T1000 (cell line): Measurements from ENCODE around the gene SVIP.

Experiments used
- DNase-seq: peaks from one replicate; lab custom pipeline; 2025; ENCODE audit warnings: mixed read lengths; lab: John Stamatoyannopoulos, UW

SVIP gene

GRCh38 chr11:22829231-22830081 lies at the start of gene SVIP:
TSS of gene SVIP (minus strand) at chr11:22829801. CDS start at chr11:22829748, 53 bp downstream.
- peak; percentile 82 for DNase-seq

GRCh38 chr11:22878604-22879003 lies 49.0 kb upstream of the SVIP start:
- no peak for DNase-seq

DNA sequence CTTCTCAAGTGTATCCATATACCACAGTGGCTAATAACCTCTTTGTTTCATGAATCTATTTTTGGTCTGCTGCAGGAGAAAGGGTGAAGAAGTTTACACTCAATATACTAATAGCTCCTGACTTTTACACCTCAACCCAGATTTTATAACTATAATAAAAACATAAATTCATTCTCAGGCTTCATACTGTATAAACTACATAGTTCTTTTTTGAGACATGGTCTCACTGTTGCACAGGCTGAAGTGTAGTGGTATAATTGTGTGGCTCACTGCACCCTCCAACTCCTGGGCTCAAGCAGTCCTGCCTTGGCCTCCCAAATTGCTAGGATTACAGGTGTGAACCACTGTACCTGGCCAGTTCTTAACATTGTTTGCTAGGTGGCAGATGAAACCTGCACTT lies 48.4 kb upstream of the SVIP start:
- DNase-seq: peak; percentile 1

GRCh38 chr11:22875869-22876473 lies 46.4 kb upstream of the SVIP start:
- DNase-seq: peak; percentile 35

DNA sequence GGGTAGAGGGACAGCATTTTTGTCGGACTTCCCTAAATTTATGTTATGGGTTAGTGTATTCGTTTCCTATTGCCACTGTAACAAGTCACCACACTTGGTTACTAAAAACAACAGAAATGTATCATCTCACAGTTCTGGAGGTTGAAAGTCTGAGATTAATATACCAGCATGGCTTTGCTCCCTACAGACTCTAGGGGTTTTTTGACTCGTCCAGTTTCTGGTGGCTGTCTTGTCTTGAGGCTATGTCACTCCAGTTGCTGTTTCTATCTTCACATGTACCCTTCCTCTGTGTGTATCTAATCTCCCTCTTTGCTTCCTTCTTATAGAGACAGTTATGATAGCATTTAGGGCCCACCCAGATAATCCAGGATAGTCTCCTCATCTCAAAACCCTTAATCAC lies 39.7 kb upstream of the SVIP start:
- no peak for DNase-seq

GRCh38 chr11:22860241-22860640 lies 30.6 kb upstream of the SVIP start, which contains the start of gene CCDC179:
TSS of gene CCDC179 (minus strand) at chr11:22860474. CDS start at chr11:22860421, 53 bp downstream.
- DNase-seq: no peak

GRCh38 chr11:22859756-22860155 lies 30.2 kb upstream of the SVIP start:
- DNase-seq: no peak

DNA sequence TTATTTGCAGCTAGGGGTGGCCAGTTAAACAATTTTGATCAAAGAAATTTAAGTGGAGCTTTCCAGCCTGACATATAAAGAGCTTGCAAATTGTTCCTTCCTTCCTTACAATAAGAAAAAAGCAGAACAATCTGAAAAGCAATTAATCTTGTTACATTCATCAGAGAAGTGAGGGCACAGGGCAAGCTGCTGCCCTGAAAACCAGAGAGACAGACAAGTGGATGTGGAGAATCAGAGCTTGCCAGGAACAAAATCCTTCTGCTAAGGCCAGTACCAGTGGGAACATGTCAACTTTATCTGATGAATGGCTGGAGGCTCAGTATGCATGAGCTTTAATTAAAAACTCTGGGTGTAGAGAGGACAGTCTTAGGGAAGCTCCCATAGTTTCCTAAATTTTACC lies 21.9 kb upstream of the SVIP start:
- no peak for DNase-seq

- DNase-seq: no peak
These were observed 17.1 kb upstream of the SVIP start for GRCh38 chr11:22846726-22847125.

DNA sequence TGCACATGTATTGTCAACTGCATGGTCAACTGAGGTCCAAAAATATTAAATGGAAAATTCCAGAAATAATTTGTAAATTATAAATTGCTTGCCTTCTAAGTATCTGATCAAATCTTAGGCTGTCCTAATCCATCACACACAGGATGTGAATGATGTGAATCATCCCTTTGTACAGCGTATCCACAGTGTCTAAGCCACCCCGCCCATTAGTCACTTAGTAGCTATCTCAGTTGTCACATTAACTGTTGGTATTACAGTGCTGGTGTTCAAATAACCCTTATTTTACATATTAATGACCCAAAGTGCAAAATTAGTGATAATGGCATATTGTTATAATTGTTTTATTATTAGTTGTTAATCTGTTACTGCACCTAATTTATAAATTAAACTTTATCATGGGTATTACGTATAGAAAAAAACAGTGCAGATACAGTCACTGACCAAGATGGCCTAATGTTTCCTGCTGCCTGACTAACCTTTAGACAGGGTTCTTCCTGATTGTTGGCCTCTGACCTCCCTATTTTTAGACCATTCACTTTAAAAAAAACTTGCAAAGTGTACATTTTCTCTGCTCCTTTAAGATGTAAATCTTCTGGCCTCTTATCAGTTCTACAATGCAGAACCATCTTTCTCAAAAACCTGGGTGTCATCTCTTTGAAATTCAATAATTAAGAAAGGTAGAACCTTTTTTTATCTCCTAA lies 2.9 kb upstream of the SVIP start:
- DNase-seq: no peak

- DNase-seq: no peak
These were observed 447 bp upstream of the SVIP start for GRCh38 chr11:22830082-22830414.

DNA sequence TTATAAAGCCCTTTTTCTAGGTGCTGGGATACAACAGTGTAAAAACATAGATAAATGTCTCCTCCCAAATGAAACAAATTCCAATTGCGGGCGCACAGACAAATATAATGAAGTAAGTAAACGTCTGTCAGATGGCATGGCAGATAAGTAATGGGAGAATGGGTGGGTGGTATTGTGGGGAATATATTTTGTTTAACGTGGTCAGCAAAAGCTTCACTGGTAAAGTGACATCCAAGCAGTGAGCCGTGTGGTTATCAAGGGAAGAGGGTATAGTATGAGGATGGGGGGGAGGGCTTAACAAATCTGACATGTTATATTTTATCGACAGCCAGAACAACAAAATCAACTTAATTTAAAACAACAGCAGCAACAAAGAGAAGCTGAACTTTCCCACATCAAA lies 1.2 kb downstream of the SVIP start:
- DNase-seq: no peak

DNA sequence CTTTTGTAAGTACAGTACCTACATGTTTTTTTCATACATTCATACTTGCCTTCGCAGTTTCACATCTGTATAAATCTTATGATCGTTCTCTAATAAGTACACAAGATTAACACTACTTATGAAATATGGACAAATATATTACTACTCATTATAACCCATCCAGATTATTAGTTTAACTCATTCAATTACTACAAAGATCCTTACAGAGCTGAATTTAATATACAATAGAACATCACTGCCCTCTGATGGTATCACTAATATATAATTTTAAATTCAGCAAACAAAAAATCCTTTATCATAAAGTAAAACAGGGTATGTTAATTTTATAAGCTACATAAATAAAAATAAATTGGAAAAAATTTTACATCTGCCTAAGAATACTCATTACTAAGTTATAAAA lies 7.4 kb downstream of the SVIP start:
- no peak for DNase-seq

GRCh38 chr11:22809893-22810292 lies 19.7 kb downstream of the SVIP start:
- DNase-seq: no peak

GRCh38 chr11:22808571-22809197 lies 20.9 kb downstream of the SVIP start:
- DNase-seq: no peak

DNA sequence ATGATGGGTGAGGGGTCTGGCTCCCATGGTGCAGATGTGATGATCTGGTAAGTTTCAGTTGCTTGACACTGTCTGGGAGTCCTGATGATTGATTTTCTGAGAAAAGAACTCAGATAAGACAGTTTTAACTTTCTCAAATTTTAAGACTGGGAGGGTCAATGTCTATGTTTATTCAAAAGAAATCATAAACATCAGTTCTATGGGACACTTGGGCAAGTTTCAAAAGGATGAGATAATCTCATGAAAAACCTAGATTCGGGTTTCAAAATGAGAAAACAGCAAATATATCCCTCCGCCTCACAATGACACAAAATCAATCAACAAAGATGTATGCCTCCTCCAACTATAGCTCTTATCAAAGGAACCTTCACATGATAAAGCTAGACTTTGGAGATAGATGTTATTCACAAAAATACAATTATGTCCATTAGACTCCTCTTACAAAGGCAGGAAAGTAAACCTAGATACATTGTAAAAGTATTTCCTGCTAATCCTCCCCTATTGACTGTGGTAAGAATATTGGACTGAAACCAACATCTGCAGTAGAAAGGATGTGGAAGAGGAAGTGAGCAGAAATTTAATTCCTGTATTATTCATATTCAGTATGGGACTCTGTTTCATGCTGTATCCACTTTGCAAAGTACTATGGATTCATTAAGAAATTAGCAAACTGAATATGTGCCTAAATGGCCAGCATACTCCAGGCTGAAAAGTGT lies 21.6 kb downstream of the SVIP start:
- DNase-seq: no peak

DNA sequence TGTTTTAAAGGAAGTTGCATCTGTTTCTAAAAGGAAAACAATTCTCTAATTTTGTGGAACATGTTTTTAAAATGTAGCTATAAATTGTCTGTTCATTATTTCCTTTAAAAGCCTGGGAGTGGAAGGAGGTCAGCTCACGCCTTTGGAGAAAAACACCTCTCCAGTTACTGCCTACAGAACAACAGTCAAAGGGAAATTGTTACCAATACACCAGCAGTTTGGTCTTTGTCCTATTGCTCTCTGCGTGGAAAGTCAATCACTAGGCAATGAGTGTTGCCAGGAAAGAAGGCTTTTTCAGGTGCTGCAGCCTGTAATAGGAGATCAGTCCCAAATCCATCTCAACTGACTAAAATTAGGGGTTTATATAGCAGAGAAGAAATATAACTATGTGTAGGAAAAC lies 22.2 kb downstream of the SVIP start:
- no peak for DNase-seq

GRCh38 chr11:22802861-22803260 lies 26.7 kb downstream of the SVIP start:
- no peak for DNase-seq

DNA sequence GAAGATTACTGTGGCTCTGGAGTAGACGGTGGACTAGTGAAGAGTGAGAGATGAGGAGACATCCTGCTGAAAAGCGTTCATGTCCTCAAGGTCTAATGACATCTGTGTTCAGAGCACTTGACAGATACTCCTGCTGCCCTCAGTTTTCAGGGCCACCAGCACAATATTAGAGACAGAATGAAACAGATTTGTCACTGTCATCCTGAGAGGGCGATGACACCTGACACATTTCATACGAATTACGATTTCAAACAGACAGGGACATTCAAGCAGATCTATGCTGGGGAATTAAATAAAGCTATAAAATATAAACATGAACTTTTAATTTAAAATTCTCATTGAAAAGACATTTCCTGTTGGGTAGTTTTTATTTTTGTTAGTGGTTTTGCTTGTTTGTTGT lies 29.1 kb downstream of the SVIP start:
- DNase-seq: no peak

- DNase-seq: no peak
These were observed 30.7 kb downstream of the SVIP start for GRCh38 chr11:22798901-22799300.

GRCh38 chr11:22797047-22797446 lies 32.6 kb downstream of the SVIP start:
- no peak for DNase-seq

DNA sequence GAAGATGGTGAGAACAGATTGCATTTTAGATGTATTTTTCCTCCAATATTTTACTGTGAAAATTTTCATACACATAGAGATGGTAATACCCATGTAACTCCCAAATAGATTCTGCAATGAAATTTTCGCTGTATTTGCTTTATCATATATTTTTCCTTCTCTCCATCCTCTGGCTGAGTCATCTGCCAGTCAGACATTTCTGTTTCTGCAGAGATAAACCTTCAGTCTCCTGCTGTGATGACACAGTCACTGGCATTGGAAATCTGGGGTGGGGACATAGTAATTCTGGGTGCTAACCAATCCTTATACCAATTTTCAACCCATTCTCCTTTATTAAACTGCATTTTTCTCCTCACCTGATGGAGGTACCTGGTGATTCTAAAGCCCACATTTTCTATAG lies 33.7 kb downstream of the SVIP start:
- DNase-seq: no peak
